HAP-1 (cell line): Measurements from ENCODE around the gene FNDC1.
"Not testable (repeated sequence)": the region's sequence is repeated elsewhere in the genome, so short reads cannot be mapped to it uniquely, and the experiment has no call there.

ENCODE experiments used
- DNase-seq, 2 experiments: peaks; one replicate each; pipeline ENCODE4 v3.0.0-alpha.2; 2016 to 2020; ENCODE audit warnings: low spot score in 2 of 2
- H3K27me3 ChIP-seq: fragments of 250-450 bp; sonication (Bioruptor Pico); 2 replicates; pipeline ENCODE4 v1.5.1; 2020; ENCODE audit warnings: low read depth, mild to moderate bottlenecking, moderate library complexity
- H3K36me3 ChIP-seq: fragments of 250-450 bp; sonication (Bioruptor Pico); replicated peaks from 2 replicates; pipeline ENCODE4 v1.5.1; 2020; ENCODE audit warnings: mild to moderate bottlenecking
- H3K4me1 ChIP-seq: fragments of 250-450 bp; sonication (Bioruptor Pico); 2 replicates; pipeline ENCODE4 v1.5.1; 2020; ENCODE audit warnings: mild to moderate bottlenecking
- H3K4me3 ChIP-seq: fragments of 250-450 bp; sonication (Bioruptor Pico); 2 replicates; pipeline ENCODE4 v1.5.1; 2020; ENCODE audit warnings: mild to moderate bottlenecking, moderate library complexity
- H3K9me3 ChIP-seq: fragments of 250-450 bp; sonication (Bioruptor Pico); 2 replicates; pipeline ENCODE4 v1.5.1; 2020; ENCODE audit warnings: mild to moderate bottlenecking, moderate library complexity
- in situ Hi-C: fragments of 300-500 bp; cut with MboI; formaldehyde crosslinking; loops from 3 replicates; pipeline ENCODE4 v1.14.3; 2020; ENCODE audit warnings: low sequenced_read_pairs, inconsistent platforms, mixed read lengths

The FNDC1 gene

DNA sequence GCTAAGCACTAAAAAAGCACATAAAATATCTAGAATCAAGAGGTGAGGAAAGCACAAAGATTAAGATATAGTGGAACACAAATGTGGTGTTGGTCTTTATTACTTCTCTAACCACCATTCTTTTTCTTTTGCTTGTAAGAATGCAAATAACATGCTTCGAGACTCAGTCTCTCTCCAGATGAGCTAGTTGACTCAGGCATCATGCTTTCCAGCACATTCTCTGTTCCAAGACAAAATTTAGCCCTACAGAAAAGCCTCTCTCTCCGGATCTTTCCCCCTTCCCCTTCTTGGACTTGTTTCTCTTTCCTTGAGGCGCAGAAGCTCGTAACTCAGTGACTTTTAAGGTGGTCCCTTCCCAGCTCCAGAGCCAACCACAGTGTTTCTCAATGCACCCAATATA, 91.0 kb downstream of the FNDC1 start:
- Histone ChIP-seq H3K9me3 (no peaks in the 10 kb centered on the region), H3K4me1 (no peaks in the 10 kb centered on the region), H3K36me3 (no peaks in the 10 kb centered on the region), H3K4me3 (no peak overlapping the region), H3K27me3 (peaks cover 4% of the 10 kb centered on the region; the same call in 1 of the 2 replicates)
- in situ Hi-C loops, result no loop called here
- no peak for DNase-seq

DNA sequence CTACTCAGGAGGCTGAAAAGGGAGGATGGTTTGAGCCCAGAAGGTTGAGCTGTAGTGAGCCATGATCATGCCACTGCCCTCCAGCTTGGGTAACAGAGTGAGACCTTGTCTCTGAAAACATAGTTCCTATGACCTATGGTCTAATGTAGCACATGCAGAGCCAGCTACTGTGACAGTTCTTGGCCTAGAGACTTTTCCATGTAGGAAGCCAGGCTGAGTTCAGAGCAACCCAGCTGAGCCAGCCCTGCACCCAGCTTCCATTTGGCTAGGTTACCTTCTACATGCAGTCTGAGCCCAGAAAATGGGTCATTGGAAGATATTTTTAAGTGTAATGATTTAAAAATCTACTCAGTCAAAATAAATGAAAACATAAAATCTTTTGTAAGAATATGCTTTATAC, 92.8 kb downstream of the FNDC1 start:
- no peaks in the 10 kb centered on the region for H3K4me1 ChIP-seq
- no peaks in the 10 kb centered on the region for H3K9me3 ChIP-seq
- no peak for DNase-seq
- H3K27me3 ChIP-seq, result peaks cover 4% of the 10 kb centered on the region; the same call in 1 of the 2 replicates
- in situ Hi-C loops, result no loop called here
- H3K4me3 ChIP-seq, result no peak overlapping the region
- H3K36me3 ChIP-seq, result no peaks in the 10 kb centered on the region

DNA sequence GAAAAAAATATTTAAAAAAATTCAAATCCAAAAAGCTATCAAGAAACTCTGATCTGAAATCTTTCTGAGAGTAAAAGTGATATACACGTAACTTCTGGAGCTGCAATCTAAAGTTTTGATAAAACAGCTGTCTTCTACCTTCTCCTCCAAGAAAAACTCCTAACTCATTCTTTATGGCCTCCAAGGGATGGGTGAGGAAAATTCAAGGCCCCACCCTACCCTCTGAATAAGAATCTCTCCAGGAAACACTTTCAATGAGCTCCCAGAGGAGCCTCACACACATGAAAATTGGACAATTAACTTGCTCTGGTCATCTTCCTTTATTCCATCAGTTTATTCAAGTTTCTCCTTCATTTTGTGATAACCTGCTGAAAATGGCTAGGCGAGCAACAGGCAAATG, 93.4 kb downstream of the FNDC1 start:
- DNase-seq, result no peak
- Histone ChIP-seq H3K27me3 (peaks cover 4% of the 10 kb centered on the region; the same call in 1 of the 2 replicates), H3K4me3 (no peak overlapping the region), H3K4me1 (no peaks in the 10 kb centered on the region), H3K36me3 (no peaks in the 10 kb centered on the region), H3K9me3 (no peaks in the 10 kb centered on the region)
- in situ Hi-C loops, result no loop called here

DNA sequence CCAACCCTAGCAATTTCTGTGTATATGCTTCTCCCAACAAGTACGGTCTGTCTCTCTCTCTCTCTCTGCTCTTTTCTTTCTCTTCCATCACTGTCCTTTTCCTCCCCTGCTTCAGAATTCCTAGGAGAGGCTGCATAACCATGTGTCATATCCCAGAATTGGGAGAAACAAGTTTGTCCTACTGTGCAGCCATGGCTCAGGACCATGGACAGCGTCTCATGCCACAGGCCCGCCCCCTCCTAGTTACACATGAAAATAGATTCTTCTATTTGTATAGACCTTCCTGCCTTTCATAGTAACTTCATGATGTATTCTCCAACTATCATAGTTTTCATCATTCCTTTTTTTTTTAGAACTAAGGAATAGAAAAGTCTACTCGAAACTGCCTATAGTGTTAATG, 98.0 kb downstream of the FNDC1 start:
- Histone ChIP-seq H3K36me3 (no peaks in the 10 kb centered on the region), H3K27me3 (peaks cover 7% of the 10 kb centered on the region; the same call in 1 of the 2 replicates), H3K9me3 (no peaks in the 10 kb centered on the region), H3K4me3 (no peak overlapping the region), H3K4me1 (no peaks in the 10 kb centered on the region)
- in situ Hi-C loops, result no loop called here
- DNase-seq, result peak in 1 of 2 experiments; percentile 68

DNA sequence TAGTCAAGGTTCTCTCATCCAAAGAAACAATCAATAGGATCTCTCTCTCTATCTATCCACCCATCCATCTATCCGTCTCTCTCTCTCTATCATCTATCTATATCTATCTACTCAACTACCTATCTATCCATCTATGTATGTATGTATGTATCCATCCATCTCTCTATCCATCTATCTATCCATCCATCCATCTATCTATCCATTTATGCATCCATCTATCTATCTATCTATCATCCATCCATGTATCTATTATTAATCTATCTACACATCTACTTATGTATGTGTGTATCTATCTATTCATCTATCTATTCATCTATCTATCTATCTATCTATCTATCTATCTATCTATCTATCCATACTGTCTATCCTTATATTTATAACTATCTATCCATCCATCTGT, 99.3 kb downstream of the FNDC1 start:
- in situ Hi-C loops, result no loop called here
- H3K9me3 ChIP-seq, result no peaks in the 10 kb centered on the region
- H3K4me1 ChIP-seq, result no peaks in the 10 kb centered on the region
- no peak for DNase-seq
- H3K27me3 ChIP-seq, result 0 out of 2 replicates have a peak, but pooled peaks cover 7% of the 10 kb centered on the region
- no peak overlapping the region for H3K4me3 ChIP-seq
- H3K36me3 ChIP-seq, result no peaks in the 10 kb centered on the region

DNA sequence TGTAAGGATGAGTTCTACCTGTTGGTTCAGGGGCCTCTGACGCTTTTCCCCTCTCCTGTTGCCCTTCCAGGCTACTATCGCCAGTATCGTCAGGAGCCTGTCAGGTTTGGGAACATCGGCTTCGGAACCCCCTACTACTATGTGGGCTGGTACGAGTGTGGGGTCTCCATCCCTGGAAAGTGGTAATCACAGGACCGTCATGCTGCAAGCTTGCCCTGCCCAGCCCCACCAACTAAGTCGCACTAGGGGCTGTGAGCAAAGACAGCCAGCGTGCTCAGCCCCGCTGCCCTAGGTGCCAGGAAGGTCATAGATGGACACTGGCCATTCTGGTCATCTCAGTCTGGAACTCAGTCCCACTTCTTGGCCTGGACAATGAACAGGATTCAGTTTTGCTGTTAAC, 102.1 kb downstream of the FNDC1 start:
- no peak overlapping the region for H3K4me3 ChIP-seq
- no peaks in the 10 kb centered on the region for H3K36me3 ChIP-seq
- no peak for DNase-seq
- H3K9me3 ChIP-seq, result no peaks in the 10 kb centered on the region
- no peaks in the 10 kb centered on the region for H3K4me1 ChIP-seq
- in situ Hi-C loops, result no loop called here
- 0 out of 2 replicates have a peak, but pooled peaks cover 3% of the 10 kb centered on the region for H3K27me3 ChIP-seq

DNA sequence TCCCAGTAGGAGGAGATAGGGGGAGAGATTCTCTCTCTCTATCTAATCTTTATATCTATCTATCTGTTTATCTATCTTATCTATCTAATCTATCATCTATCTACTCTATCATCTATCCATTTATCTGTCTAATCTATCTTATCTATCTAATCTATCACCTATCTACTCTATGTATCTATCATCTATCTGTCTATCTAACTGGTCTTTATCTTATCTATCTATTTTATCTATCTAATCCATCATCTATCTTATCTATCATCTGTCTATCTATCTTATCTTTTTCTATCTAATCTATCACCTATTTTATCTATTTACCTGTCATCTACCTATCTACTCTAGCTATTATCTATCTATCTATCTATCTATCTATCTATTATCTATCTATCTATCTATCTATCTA, 109.4 kb downstream of the FNDC1 start:
- in situ Hi-C loops, result no loop called here
- H3K27me3 ChIP-seq, result no peaks in the 10 kb centered on the region
- no peak for DNase-seq
- no peaks in the 10 kb centered on the region for H3K4me1 ChIP-seq
- H3K9me3 ChIP-seq, result no peaks in the 10 kb centered on the region
- H3K36me3 ChIP-seq, result no peaks in the 10 kb centered on the region
- no peak overlapping the region for H3K4me3 ChIP-seq

DNA sequence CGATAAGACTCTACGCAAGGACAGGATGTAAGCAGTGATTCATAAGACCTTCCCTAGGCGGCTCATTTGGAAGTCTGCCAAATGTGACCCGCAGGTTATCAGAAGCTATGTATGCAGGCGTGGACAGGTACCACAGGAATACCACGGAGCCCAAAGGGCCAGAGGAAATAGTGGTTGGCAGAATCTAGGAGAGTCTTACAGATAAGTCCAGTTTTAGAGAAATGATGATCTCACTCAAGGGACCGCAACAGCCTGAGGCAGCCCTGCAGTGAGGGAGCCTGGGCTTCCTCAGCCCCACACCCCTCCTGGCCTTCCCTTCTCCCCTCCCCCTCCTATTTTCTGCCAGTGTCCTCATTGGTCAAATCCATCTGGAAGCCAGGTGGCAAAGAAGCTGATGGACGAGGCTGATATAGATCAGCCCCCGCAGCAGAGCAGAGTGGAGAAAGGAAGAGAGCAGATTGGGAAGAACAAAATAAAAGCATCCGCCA, 110.6 kb downstream of the FNDC1 start:
- DNase-seq, result no peak
- Histone ChIP-seq H3K36me3 (no peaks in the 10 kb centered on the region), H3K9me3 (no peaks in the 10 kb centered on the region), H3K4me1 (no peaks in the 10 kb centered on the region), H3K27me3 (no peaks in the 10 kb centered on the region), H3K4me3 (no peak overlapping the region)
- in situ Hi-C loops, result no loop called here

DNA sequence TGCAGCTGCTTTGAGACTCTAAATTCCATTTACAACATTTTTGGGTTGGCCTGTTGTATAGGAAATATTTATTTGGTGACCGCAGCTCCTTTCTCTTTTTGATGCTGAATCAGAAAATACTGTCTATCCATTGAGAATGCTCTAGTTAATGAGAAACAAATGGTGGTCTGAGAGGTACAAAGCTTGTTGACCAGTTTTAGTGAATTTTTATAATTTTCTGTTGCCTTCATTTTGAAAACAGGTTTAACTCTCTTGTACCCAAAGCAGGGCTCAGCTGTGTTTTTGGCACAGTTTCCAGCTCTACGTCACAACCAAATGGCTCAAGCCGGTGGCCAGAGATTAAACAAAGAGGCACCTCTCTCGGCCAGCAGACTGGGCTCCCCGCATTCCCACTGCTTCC, 113.2 kb downstream of the FNDC1 start:
- H3K36me3 ChIP-seq, result no peaks in the 10 kb centered on the region
- in situ Hi-C loops, result no loop called here
- no peak overlapping the region for H3K4me3 ChIP-seq
- no peak for DNase-seq
- no peaks in the 10 kb centered on the region for H3K4me1 ChIP-seq
- no peaks in the 10 kb centered on the region for H3K27me3 ChIP-seq
- H3K9me3 ChIP-seq, result no peaks in the 10 kb centered on the region

DNA sequence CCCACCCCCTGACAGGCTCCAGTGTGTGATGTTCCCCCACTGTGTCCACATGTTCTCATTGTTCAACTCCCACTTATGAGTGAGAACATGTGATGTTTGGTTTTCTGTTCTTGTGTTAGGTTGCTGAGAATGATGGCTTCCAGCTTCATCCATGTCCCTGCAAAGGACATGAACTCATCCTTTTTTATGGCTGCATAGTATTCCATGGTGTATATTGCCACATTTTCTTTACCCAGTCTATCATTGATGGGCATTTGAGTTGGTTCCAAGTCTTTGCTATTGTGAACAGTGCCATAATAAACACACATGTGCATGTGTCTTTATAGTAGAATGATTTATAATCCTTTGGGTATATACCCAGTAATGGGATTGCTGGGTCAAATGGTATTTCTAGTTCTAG, 115.5 kb downstream of the FNDC1 start:
- in situ Hi-C loops, H3K4me1 ChIP-seq, H3K27me3 ChIP-seq, H3K9me3 ChIP-seq, DNase-seq, H3K36me3 ChIP-seq, H3K4me3 ChIP-seq: not testable (repeated sequence)

DNA sequence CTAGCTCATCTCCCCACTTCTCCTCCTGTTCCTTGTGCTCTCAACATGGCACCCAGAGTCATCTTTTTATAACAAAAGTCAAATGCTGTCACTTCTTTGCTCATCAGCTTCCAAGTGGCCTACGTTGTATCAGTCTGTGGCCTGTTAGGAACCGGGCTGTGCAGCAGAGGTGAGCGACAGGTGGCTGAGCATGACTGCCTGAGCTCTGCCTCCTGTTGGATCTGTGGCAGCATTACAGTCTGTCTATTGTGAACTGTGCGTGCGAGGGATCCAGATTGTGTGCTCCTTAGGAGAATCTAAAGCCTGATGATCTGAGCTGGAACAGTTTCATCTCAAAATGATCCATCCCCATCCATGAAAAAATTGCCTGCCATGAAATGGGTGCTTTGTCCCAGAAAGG, 129.6 kb downstream of the FNDC1 start:
- no peak for DNase-seq
- Histone ChIP-seq H3K36me3 (no peaks in the 10 kb centered on the region), H3K27me3 (peaks cover 6% of the 10 kb centered on the region), H3K9me3 (no peaks in the 10 kb centered on the region), H3K4me1 (no peaks in the 10 kb centered on the region; the same call in 1 of the 2 replicates), H3K4me3 (no peak overlapping the region)
- in situ Hi-C loops, result no loop called here

DNA sequence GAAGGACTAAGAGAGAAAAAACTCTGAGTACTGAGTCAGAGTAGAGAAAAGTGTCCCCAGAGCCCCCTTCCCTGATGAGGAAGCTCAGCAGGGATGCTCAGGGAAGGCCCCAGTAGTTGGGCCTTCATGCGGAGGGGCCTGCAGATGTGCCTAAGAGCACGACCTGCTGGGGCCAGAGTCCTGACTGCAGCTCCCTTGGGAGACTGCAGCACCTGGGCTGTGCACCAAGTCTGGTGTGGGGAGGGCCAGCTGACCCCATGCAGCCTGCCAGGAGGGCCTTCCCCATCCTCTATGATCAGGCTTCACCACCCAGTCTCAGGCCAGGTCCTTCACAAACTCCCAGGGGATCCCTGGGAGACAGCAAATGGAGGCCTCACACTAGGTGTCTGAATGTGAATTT, 130.4 kb downstream of the FNDC1 start:
- no peaks in the 10 kb centered on the region for H3K36me3 ChIP-seq
- H3K4me1 ChIP-seq, result no peaks in the 10 kb centered on the region; the same call in 1 of the 2 replicates
- DNase-seq, result no peak
- in situ Hi-C loops, result no loop called here
- peaks cover 6% of the 10 kb centered on the region for H3K27me3 ChIP-seq
- no peaks in the 10 kb centered on the region for H3K9me3 ChIP-seq
- H3K4me3 ChIP-seq, result no peak overlapping the region

DNA sequence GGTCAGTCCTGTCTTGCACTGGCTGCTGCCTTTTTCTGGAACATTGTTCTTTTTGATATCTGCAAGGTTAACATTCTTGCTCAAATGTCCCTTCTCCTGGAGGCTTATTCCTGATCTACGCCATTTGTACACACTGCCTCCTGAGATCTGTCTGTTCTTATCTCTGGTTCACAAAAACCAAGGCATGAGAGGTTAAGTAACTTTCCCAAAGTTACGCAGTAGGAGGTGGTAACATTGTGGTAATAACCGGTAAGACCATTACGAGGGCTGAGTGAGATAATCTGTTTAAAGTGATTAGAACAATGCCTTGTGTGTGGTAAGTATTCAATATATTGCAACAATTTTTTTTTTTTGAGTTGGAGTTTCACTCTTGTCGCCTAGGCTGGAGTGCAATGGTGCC, 132.1 kb downstream of the FNDC1 start:
- in situ Hi-C loops, result no loop called here
- Histone ChIP-seq H3K27me3 (peaks cover 4% of the 10 kb centered on the region), H3K4me1 (no peaks in the 10 kb centered on the region; the same call in 1 of the 2 replicates), H3K36me3 (no peaks in the 10 kb centered on the region), H3K9me3 (no peaks in the 10 kb centered on the region), H3K4me3 (no peak overlapping the region)
- DNase-seq, result no peak

DNA sequence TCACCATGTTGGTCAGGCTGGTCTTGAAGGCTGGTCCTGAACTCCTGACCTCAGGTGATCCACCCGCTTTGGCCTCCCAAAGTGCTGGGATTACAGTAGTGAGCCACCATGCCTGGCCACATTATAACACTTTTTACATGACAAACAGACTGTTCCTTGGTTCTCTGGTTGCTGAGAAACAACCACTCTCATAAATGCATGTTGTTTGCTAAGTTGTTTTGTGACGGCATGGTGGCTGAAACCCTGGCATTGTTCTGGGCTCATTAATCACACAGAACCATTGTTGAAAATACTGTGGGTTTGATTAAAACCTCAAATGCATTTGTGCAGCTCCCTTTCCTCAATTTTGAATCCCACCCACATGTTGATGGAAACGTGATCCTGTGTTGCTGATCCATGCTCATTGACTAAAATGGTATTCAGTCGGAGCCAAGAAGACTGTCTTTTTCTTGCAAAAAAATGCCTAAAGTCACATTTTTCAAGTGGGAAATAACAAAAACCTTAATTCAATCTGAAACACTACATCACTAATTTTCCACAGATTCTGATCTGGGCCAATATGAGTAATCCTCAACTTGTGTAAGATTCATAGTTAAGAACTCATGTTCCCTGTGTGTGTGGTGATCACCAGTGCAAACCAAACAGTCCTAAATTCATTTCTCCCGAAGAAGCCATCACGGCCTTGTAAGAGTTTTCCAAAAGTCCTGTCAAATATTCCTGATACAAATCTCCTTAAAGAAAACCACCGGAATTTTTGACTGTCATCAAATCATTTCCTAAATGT, 132.8 kb downstream of the FNDC1 start:
- no peak overlapping the region for H3K4me3 ChIP-seq
- H3K27me3 ChIP-seq, result peaks cover 2% of the 10 kb centered on the region; the same call in 1 of the 2 replicates
- H3K9me3 ChIP-seq, result no peaks in the 10 kb centered on the region
- no peaks in the 10 kb centered on the region; the same call in 1 of the 2 replicates for H3K4me1 ChIP-seq
- in situ Hi-C loops, result no loop called here
- no peaks in the 10 kb centered on the region for H3K36me3 ChIP-seq
- DNase-seq, result peak in 1 of 2 experiments; percentile 3
